Endothelial cell of umbilical vein (primary cell): ENCODE data around the gene LYRM1. TPM values are rescaled to one million over a fixed set of nuclear protein-coding genes. Genes with fewer than 3 reads are reported as not detected.

Experiments used
- BruUV-seq: library from RNA; stranded (reverse); fragments of 400-500 nt; replicated peaks from 2 replicates; lab custom pipeline; 2021; lab: Mats Ljungman, UMichigan
- CTCF ChIA-PET: fragments of 300-600, 350-600 bp; sonication (Branson Sonifier 250); formaldehyde crosslinking; loops from one replicate; lab custom pipeline; 2021; ENCODE audit warnings: antibody characterized with exemption, inconsistent platforms; lab: Charles Lee
- POLR2A ChIA-PET: fragments of 300-600, 350-600 bp; sonication (Branson Sonifier 250); formaldehyde crosslinking; loops from one replicate; lab custom pipeline; 2021; ENCODE audit warnings: antibody characterized with exemption, inconsistent platforms; lab: Charles Lee
- DNase-seq: peaks from one replicate; pipeline ENCODE4 v3.0.0-alpha.2; 2011; ENCODE audit warnings: low read depth, low spot score
- FAIRE-seq: peaks from 2 replicates; lab custom pipeline; 2011; peaks lifted over from hg19 to GRCh38; lab: Jason Lieb, UNC
- H2AFZ ChIP-seq: 2 replicates; pipeline ENCODE4 v1.6.0; 2012; ENCODE audit warnings: low read depth, low read length, control low read depth, inconsistent platforms
- H3K27ac ChIP-seq: 2 replicates; pipeline ENCODE4 v1.5.1; 2011; ENCODE audit warnings: low read depth, mild to moderate bottlenecking, control low read depth, low read length, moderate library complexity; ENCODE audit not compliant: insufficient read depth
- H3K27me3 ChIP-seq, 2 experiments: 2 replicates each; pipeline versions ENCODE4 v1.6.0 to v1.6.1; 2011; ENCODE audit warnings: low read length in 2 of 2, mixed read lengths in 1 of 2; ENCODE audit not compliant: control insufficient read depth in 2 of 2, insufficient read depth in 2 of 2
- H3K36me3 ChIP-seq, 2 experiments: 2 replicates in 1 of 2; 3 replicates in 1 of 2; pipeline ENCODE4 v1.5.1; 2011; ENCODE audit warnings: low read length in 2 of 2, mild to moderate bottlenecking in 1 of 2, moderate library complexity in 1 of 2; ENCODE audit not compliant: control insufficient read depth in 2 of 2, insufficient read depth in 2 of 2; ENCODE audit errors: extremely low read depth in 1 of 2
- H3K4me1 ChIP-seq: 3 replicates; pipeline ENCODE4 v1.5.1; 2011; ENCODE audit warnings: mild to moderate bottlenecking, low read length; ENCODE audit not compliant: control insufficient read depth, insufficient read depth; ENCODE audit errors: extremely low read depth
- H3K4me2 ChIP-seq: 2 replicates; pipeline ENCODE4 v1.6.1; 2011; ENCODE audit warnings: low read length, control low read depth, mixed read lengths; ENCODE audit not compliant: insufficient read depth
- H3K4me3 ChIP-seq, 3 experiments: fragments of 200-600 bp in 1 of 3; sonication (generic), shearing (Covaris generic) in 1 of 3; replicated peaks in 1 of 3; 2 replicates each; pipeline ENCODE4 v1.5.1; 2011 to 2016; ENCODE audit warnings: control low read depth in 3 of 3, low read length in 3 of 3, mild to moderate bottlenecking in 2 of 3, inconsistent platforms in 1 of 3, low read depth in 1 of 3, moderate library complexity in 1 of 3; ENCODE audit not compliant: insufficient read depth in 1 of 3
- H3K79me2 ChIP-seq: 2 replicates; pipeline ENCODE4 v1.6.0; 2012; ENCODE audit warnings: low read length, inconsistent platforms; ENCODE audit not compliant: control insufficient read depth, insufficient read depth
- H3K9ac ChIP-seq: replicated peaks from 2 replicates; pipeline ENCODE3; 2011; ENCODE audit warnings: low read length, control low read depth; ENCODE audit not compliant: insufficient read depth; ENCODE audit errors: extremely low read depth
- H3K9me1 ChIP-seq: replicated peaks from 3 replicates; pipeline ENCODE4 v1.6.0; 2011; ENCODE audit warnings: mild to moderate bottlenecking, low read length; ENCODE audit not compliant: control insufficient read depth, insufficient read depth; ENCODE audit errors: extremely low read depth
- H3K9me3 ChIP-seq: replicated peaks from 2 replicates; pipeline ENCODE4 v1.5.1; 2012; ENCODE audit warnings: low read length, inconsistent platforms; ENCODE audit not compliant: control insufficient read depth, insufficient read depth
- H4K20me1 ChIP-seq: replicated peaks from 2 replicates; pipeline ENCODE3; 2011; ENCODE audit warnings: mild to moderate bottlenecking, low read length; ENCODE audit not compliant: control insufficient read depth, insufficient read depth; ENCODE audit errors: extremely low read depth
- EZH2 ChIP-seq: IDR thresholded peaks from 2 replicates; pipeline ENCODE4 v1.6.1; 2012; ENCODE audit warnings: borderline replicate concordance, low read depth, mild to moderate bottlenecking, moderate library complexity, low read length, inconsistent platforms; ENCODE audit not compliant: severe bottlenecking
- FOS ChIP-seq: IDR thresholded peaks from 2 replicates; pipeline ENCODE4 v1.6.1; 2011; ENCODE audit warnings: mild to moderate bottlenecking, low read length, moderate library complexity, borderline replicate concordance; ENCODE audit not compliant: insufficient read depth
- GATA2 ChIP-seq: IDR thresholded peaks from 2 replicates; pipeline ENCODE4 v1.7.0; 2011; ENCODE audit warnings: low read depth, mild to moderate bottlenecking, moderate library complexity, mixed read lengths, low read length; ENCODE audit not compliant: insufficient read length, insufficient read depth
- JUN ChIP-seq: IDR thresholded peaks from 2 replicates; pipeline ENCODE4 v1.6.1; 2011; ENCODE audit warnings: borderline replicate concordance, low read depth; ENCODE audit not compliant: insufficient read length, insufficient read depth
- MYC ChIP-seq: IDR thresholded peaks from one replicate; pipeline ENCODE4 v1.6.1; 2011; ENCODE audit warnings: mild to moderate bottlenecking, low read depth, low read length
- POLR2A ChIP-seq: IDR thresholded peaks from 2 replicates; pipeline ENCODE4 v1.6.1; 2012; ENCODE audit warnings: low read depth, mild to moderate bottlenecking, control low read depth, low read length
- POLR2AphosphoS5 ChIP-seq: IDR thresholded peaks from 2 replicates; pipeline ENCODE4 v1.6.1; 2012; ENCODE audit warnings: low read depth, mild to moderate bottlenecking, control low read depth, low read length, moderate library complexity; ENCODE audit not compliant: insufficient read depth
- dilution Hi-C: fragments of 300-500 bp; cut with MboI; formaldehyde crosslinking; loops from one replicate; pipeline ENCODE4 v1.15.0; 2019; ENCODE audit warnings: low sequenced_read_pairs; ENCODE audit not compliant: extremely low pct_ligation_motif_present
- intact Hi-C: fragments of 100-400 bp; cut with micrococcal nuclease; formaldehyde crosslinking; loops from one replicate; pipeline ENCODE4 v1.10.0; 2022
- polyA plus RNA-seq, 4 experiments: library from polyadenylated mRNA; depleted of rRNA in 3 of 4; stranded (reverse) in 3 of 4; unstranded in 1 of 4; fragments of >200 nt; gene quantifications; 2 replicates each; pipeline versions ENCODE4 v1.2.1 to v1.2.3, GENCODE V29; 2011 to 2012; ENCODE audit warnings: missing spikeins in 1 of 4
- total RNA-seq: library from RNA; stranded (reverse); gene quantifications from 2 replicates; pipeline ENCODE4 v1.2.3, GENCODE V29; 2021
- TF ChIP-seq, protein P1 (sequence below), 2 donors: IDR thresholded peaks; 1 replicate in 1 of 2; 2 replicates in 1 of 2; pipeline ENCODE4 v1.5.1; 2011; ENCODE audit warnings: low read length in 2 of 2, mild to moderate bottlenecking in 2 of 2, moderate library complexity in 2 of 2, control low read depth in 1 of 2, inconsistent platforms in 1 of 2, low read depth in 1 of 2; ENCODE audit not compliant: insufficient read depth in 1 of 2; ENCODE audit errors: extremely low read depth in 1 of 2
- TF ChIP-seq, protein P2 (sequence below): IDR thresholded peaks from 2 replicates; pipeline ENCODE4 v1.6.1; 2011; ENCODE audit not compliant: insufficient read depth, insufficient read length

Gene LYRM1
- total and polyA plus RNA-seq, 2 donors (not counting 3 experiments of a cell fraction or from before 2014, with no cell fraction given): 20.4 to 28.4 TPM

DNA sequence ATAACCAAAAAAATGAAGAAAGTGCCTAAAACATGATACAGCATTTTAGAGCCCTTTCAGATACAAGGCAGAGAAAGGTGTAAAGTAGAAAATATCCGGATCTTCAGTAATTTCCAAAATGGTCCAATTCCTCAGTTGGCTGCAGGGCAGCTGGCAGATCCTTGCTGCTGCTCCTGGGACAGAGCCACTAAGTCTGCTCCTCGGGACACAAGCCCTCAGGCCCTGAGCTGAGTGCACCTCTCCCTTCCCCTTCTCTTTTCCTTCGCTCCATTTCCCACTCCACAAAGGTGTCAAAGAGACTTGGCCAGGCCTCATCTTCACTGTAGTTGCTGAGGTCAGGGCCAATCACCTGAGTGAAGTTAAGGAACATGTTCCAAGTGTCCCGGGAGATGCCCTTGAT lies 40.9 kb upstream of the LYRM1 start:
- Histone ChIP-seq H3K36me3 (peaks cover 26 to 28% of the 10 kb centered on the region in 2 experiments), H3K79me2 (peaks cover 47% of the 10 kb centered on the region), H3K27me3 (no peaks in the 10 kb centered on the region), H3K9me1 (no peaks in the 10 kb centered on the region), H2AFZ (no peak overlapping the region), H4K20me1 (no peaks in the 10 kb centered on the region), H3K9ac (no peak overlapping the region), H3K9me3 (no peaks in the 10 kb centered on the region), H3K4me1 (peaks cover 14% of the 10 kb centered on the region), H3K4me2 (no peak overlapping the region), H3K27ac (no peak overlapping the region), H3K4me3 (no peak overlapping the region)
- intact Hi-C loops: no loop called here
- CTCF ChIA-PET: no interaction called here
- no peak for TF ChIP-seq JUN
- TF ChIP-seq POLR2A: no peak
- no peak for TF ChIP-seq GATA2
- TF ChIP-seq, protein P1, sequence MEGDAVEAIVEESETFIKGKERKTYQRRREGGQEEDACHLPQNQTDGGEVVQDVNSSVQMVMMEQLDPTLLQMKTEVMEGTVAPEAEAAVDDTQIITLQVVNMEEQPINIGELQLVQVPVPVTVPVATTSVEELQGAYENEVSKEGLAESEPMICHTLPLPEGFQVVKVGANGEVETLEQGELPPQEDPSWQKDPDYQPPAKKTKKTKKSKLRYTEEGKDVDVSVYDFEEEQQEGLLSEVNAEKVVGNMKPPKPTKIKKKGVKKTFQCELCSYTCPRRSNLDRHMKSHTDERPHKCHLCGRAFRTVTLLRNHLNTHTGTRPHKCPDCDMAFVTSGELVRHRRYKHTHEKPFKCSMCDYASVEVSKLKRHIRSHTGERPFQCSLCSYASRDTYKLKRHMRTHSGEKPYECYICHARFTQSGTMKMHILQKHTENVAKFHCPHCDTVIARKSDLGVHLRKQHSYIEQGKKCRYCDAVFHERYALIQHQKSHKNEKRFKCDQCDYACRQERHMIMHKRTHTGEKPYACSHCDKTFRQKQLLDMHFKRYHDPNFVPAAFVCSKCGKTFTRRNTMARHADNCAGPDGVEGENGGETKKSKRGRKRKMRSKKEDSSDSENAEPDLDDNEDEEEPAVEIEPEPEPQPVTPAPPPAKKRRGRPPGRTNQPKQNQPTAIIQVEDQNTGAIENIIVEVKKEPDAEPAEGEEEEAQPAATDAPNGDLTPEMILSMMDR (IDR thresholded peaks at IDR 0.05; ENCODE audit: extremely low read depth in 1 of 2, insufficient read depth in 1 of 2, low read depth in 1 of 2, low read length in 2 of 2): no peak
- TF ChIP-seq, protein P2, sequence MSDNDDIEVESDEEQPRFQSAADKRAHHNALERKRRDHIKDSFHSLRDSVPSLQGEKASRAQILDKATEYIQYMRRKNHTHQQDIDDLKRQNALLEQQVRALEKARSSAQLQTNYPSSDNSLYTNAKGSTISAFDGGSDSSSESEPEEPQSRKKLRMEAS: no peak
- TF ChIP-seq EZH2: no peak
- no peak for TF ChIP-seq MYC
- TF ChIP-seq FOS: no peak
- TF ChIP-seq POLR2AphosphoS5: no peak
- POLR2A ChIA-PET: no interaction called here
- DNase-seq (no peak), FAIRE-seq (no peak)
- no TSS peak for BruUV-seq
- dilution Hi-C loops: no loop called here
